IMR-90 (cell line): ENCODE data around the gene SLC10A3. TPM values are rescaled to one million over a fixed set of nuclear protein-coding genes. Genes with fewer than 3 reads are reported as not detected.

ENCODE experiments used
- ATAC-seq: fragments of 200-7000 bp; cut with Tn5 transposase; 2 replicates; pipeline ENCODE4 v1.9.1; 2020; ENCODE audit warnings: low read depth, mild to moderate bottlenecking, moderate library complexity
- BruUV-seq: library from RNA; stranded (reverse); fragments of 400-500 nt; replicated peaks from 2 replicates; lab custom pipeline; 2021; lab: Mats Ljungman, UMichigan
- CTCF ChIA-PET: fragments of 300-600 bp; formaldehyde crosslinking; extraction: SDS; loops from one replicate; lab custom pipeline; 2021; ENCODE audit warnings: antibody characterized with exemption; lab: Yijun Ruan, JAX
- POLR2A ChIA-PET: fragments of 300-600 bp; sonication (Branson Sonifier 250); formaldehyde crosslinking; loops from one replicate; lab custom pipeline; 2022; ENCODE audit warnings: antibody characterized with exemption; ENCODE audit not compliant: unreplicated experiment; lab: Charles Lee
- DNase-seq: peaks from one replicate; pipeline ENCODE4 v3.0.0; 2013
- H2AFZ ChIP-seq: replicated peaks from 2 replicates; pipeline ENCODE3; 2013; ENCODE audit warnings: low read length, mild to moderate bottlenecking; ENCODE audit not compliant: poor library complexity
- H2AK5ac ChIP-seq: 2 replicates; pipeline ENCODE4 v1.6.1; 2013; ENCODE audit warnings: low read depth, low read length, inconsistent platforms
- H2AK9ac ChIP-seq: replicated peaks from 2 replicates; pipeline ENCODE3; 2013; ENCODE audit warnings: mild to moderate bottlenecking, low read depth, low read length, moderate library complexity; ENCODE audit not compliant: poor library complexity
- H2BK120ac ChIP-seq: 2 replicates; pipeline ENCODE4 v1.6.1; 2013; ENCODE audit warnings: low read depth, low read length, inconsistent platforms
- H2BK15ac ChIP-seq: 3 replicates; pipeline ENCODE4 v1.6.1; 2013; ENCODE audit warnings: low read depth, low read length, inconsistent platforms
- H2BK20ac ChIP-seq: 2 replicates; pipeline ENCODE4 v1.6.1; 2013; ENCODE audit warnings: low read depth, mild to moderate bottlenecking, inconsistent platforms, low read length, moderate library complexity
- H2BK5ac ChIP-seq: 2 replicates; pipeline ENCODE4 v1.6.1; 2013; ENCODE audit warnings: mild to moderate bottlenecking, low read depth, low read length, inconsistent platforms; ENCODE audit not compliant: poor library complexity, severe bottlenecking
- H3K14ac ChIP-seq: replicated peaks from 2 replicates; pipeline ENCODE4 v1.6.1; 2013; ENCODE audit warnings: low read depth, low read length, inconsistent platforms
- H3K18ac ChIP-seq: 2 replicates; pipeline ENCODE4 v1.6.1; 2013; ENCODE audit warnings: low read depth, low read length, control low read depth
- H3K23ac ChIP-seq: 2 replicates; pipeline ENCODE4 v1.6.1; 2013; ENCODE audit warnings: low read depth, low read length, inconsistent platforms
- H3K27ac ChIP-seq: 2 replicates; pipeline ENCODE4 v1.5.1; 2013; ENCODE audit warnings: mild to moderate bottlenecking, control low read depth, low read length; ENCODE audit not compliant: insufficient read depth
- H3K27me3 ChIP-seq: 2 replicates; pipeline ENCODE4 v1.6.1; 2013; ENCODE audit warnings: low read length; ENCODE audit not compliant: control insufficient read depth, insufficient read depth
- H3K36me3 ChIP-seq: 2 replicates; pipeline ENCODE4 v1.6.1; 2013; ENCODE audit warnings: low read length, mixed read lengths; ENCODE audit not compliant: control insufficient read depth, insufficient read depth
- H3K4ac ChIP-seq: 2 replicates; pipeline ENCODE4 v1.6.1; 2013; ENCODE audit warnings: low read depth, low read length, inconsistent platforms
- H3K4me1 ChIP-seq: 2 replicates; pipeline ENCODE4 v1.6.1; 2013; ENCODE audit warnings: low read length, mixed read lengths; ENCODE audit not compliant: control insufficient read depth, insufficient read depth
- H3K4me2 ChIP-seq: 2 replicates; pipeline ENCODE4 v1.6.1; 2013; ENCODE audit warnings: low read depth, mild to moderate bottlenecking, control low read depth, low read length, moderate library complexity
- H3K4me3 ChIP-seq: 2 replicates; pipeline ENCODE4 v1.5.1; 2013; ENCODE audit warnings: low read depth, mild to moderate bottlenecking, control low read depth, low read length, moderate library complexity; ENCODE audit not compliant: insufficient read depth
- H3K56ac ChIP-seq: 2 replicates; pipeline ENCODE4 v1.6.1; 2013; ENCODE audit warnings: low read length, inconsistent platforms; ENCODE audit not compliant: insufficient read depth; ENCODE audit errors: extremely low read depth
- H3K79me1 ChIP-seq, 2 experiments: 2 replicates each; pipeline ENCODE4 v1.6.1; 2013; ENCODE audit warnings: low read length in 2 of 2, inconsistent platforms in 1 of 2, low read depth in 1 of 2
- H3K9ac ChIP-seq: 2 replicates; pipeline ENCODE4 v1.6.1; 2013; ENCODE audit warnings: low read depth, low read length, control low read depth
- H3K9me1 ChIP-seq: 2 replicates; pipeline ENCODE4 v1.6.1; 2013; ENCODE audit warnings: low read length, inconsistent platforms; ENCODE audit not compliant: insufficient read depth
- H3K9me3 ChIP-seq: 2 replicates; pipeline ENCODE4 v1.6.1; 2013; ENCODE audit warnings: low read length; ENCODE audit not compliant: control insufficient read depth, insufficient read depth
- H4K20me1 ChIP-seq: 2 replicates; pipeline ENCODE4 v1.6.1; 2013; ENCODE audit warnings: low read length, inconsistent platforms; ENCODE audit not compliant: insufficient read depth
- H4K5ac ChIP-seq: 2 replicates; pipeline ENCODE4 v1.6.1; 2013; ENCODE audit warnings: mild to moderate bottlenecking, low read depth, low read length, control low read depth
- H4K8ac ChIP-seq, 2 experiments: 2 replicates each; pipeline ENCODE4 v1.6.1; 2013; ENCODE audit warnings: low read depth in 2 of 2, low read length in 2 of 2, control low read depth in 1 of 2, inconsistent platforms in 1 of 2
- H4K91ac ChIP-seq: 2 replicates; pipeline ENCODE4 v1.6.1; 2013; ENCODE audit warnings: low read depth, low read length, inconsistent platforms; ENCODE audit not compliant: insufficient read depth
- BHLHE40 ChIP-seq: fragments of 150-350 bp; IDR thresholded peaks from 2 replicates; pipeline ENCODE4 v1.6.1; 2016; ENCODE audit warnings: mild to moderate bottlenecking, low read depth, low read length
- CEBPB ChIP-seq: IDR thresholded peaks from 2 replicates; pipeline ENCODE4 v1.6.1; 2012; ENCODE audit warnings: low read depth, low read length, improper control_type of control experiment
- CHD1 ChIP-seq: IDR thresholded peaks from 2 replicates; pipeline ENCODE4 v1.6.1; 2012; ENCODE audit warnings: low read depth, low read length, improper control_type of control experiment
- ELK1 ChIP-seq: fragments of 150-350 bp; IDR thresholded peaks from 2 replicates; pipeline ENCODE4 v1.6.1; 2016; ENCODE audit warnings: low read depth, mild to moderate bottlenecking, low read length, moderate library complexity, borderline replicate concordance
- FOS ChIP-seq: fragments of 150-350 bp; IDR thresholded peaks from 2 replicates; pipeline ENCODE4 v1.6.1; 2016; ENCODE audit warnings: low read depth, low read length
- MAFK ChIP-seq: IDR thresholded peaks from 2 replicates; pipeline ENCODE4 v1.6.1; 2012; ENCODE audit warnings: low read depth, low read length, improper control_type of control experiment
- MAZ ChIP-seq: IDR thresholded peaks from 2 replicates; pipeline ENCODE4 v1.6.1; 2012; ENCODE audit warnings: low read depth, mild to moderate bottlenecking, low read length, improper control_type of control experiment, moderate library complexity, borderline replicate concordance
- MXI1 ChIP-seq: IDR thresholded peaks from 2 replicates; pipeline ENCODE4 v1.6.1; 2012; ENCODE audit warnings: low read depth, mild to moderate bottlenecking, low read length, moderate library complexity, borderline replicate concordance
- NFE2L2 ChIP-seq: fragments of 150-350 bp; IDR thresholded peaks from 2 replicates; pipeline ENCODE4 v1.6.1; 2016; ENCODE audit warnings: low read depth, mild to moderate bottlenecking, low read length
- POLR2A ChIP-seq: IDR thresholded peaks from 2 replicates; pipeline ENCODE4 v1.6.1; 2012; ENCODE audit warnings: mild to moderate bottlenecking, low read depth, low read length
- RAD21 ChIP-seq: IDR thresholded peaks from 2 replicates; pipeline ENCODE4 v1.6.1; 2012; ENCODE audit warnings: low read length, improper control_type of control experiment
- RCOR1 ChIP-seq: IDR thresholded peaks from 2 replicates; pipeline ENCODE4 v1.6.1; 2012; ENCODE audit warnings: mild to moderate bottlenecking, low read length, improper control_type of control experiment; ENCODE audit not compliant: insufficient replicate concordance
- RFX5 ChIP-seq: IDR thresholded peaks from 2 replicates; pipeline ENCODE4 v1.8.0; 2012; ENCODE audit warnings: low read depth, mild to moderate bottlenecking, low read length, moderate library complexity
- SMC3 ChIP-seq: fragments of 150-350 bp; IDR thresholded peaks from 2 replicates; pipeline ENCODE4 v1.6.1; 2016; ENCODE audit warnings: low read depth, mild to moderate bottlenecking, antibody characterized with exemption, low read length, moderate library complexity
- USF2 ChIP-seq: fragments of 150-350 bp; IDR thresholded peaks from 2 replicates; pipeline ENCODE4 v1.6.1; 2017; ENCODE audit warnings: mild to moderate bottlenecking, antibody characterized with exemption, low read length, low read depth
- WGBS, 2 experiments: methylation state at CpG; one replicate each; pipeline versions ENCODE4 v1.1.5 to v1.1.7; 2013; ENCODE audit warnings: missing lambda C conversion rate in 2 of 2; ENCODE audit not compliant: insufficient read length in 1 of 2; ENCODE audit errors: extremely low coverage in 2 of 2; 5-methylcytosine and 5-hydroxymethylcytosine counted together
- dilution Hi-C: fragments of 300-500 bp; cut with HindIII; formaldehyde crosslinking; loops from one replicate; pipeline ENCODE4 v1.14.3; 2018; ENCODE audit warnings: low sequenced_read_pairs; ENCODE audit not compliant: unreplicated experiment
- in situ Hi-C: fragments of 300-500 bp; cut with MboI; formaldehyde crosslinking; loops from 3 replicates; pipeline ENCODE4 v1.14.3; 2019; ENCODE audit warnings: low sequenced_read_pairs, inconsistent platforms, mixed read lengths
- intact Hi-C: fragments of 100-400 bp; cut with micrococcal nuclease; formaldehyde crosslinking; loops from 2 replicates; pipeline ENCODE4 v1.10.0; 2022
- polyA plus RNA-seq, 3 experiments: library from polyadenylated mRNA; depleted of rRNA; stranded (reverse); fragments of >200 nt; gene quantifications; 2 replicates each; pipeline ENCODE4 v1.2.3, GENCODE V29; 2012; ENCODE audit warnings: low replicate concordance in 1 of 3
- total RNA-seq: library from RNA; depleted of rRNA; stranded (reverse); fragments of >200 nt; gene quantifications from 2 replicates; pipeline ENCODE4 v1.2.3, GENCODE V29; 2012

Gene SLC10A3
- total and polyA plus RNA-seq, 2 of the 4 experiments (the other 2 are of a cell fraction): 15.2 to 24.6 TPM

GRCh38 chrX:154444755-154445246, 45.6 kb downstream of the SLC10A3 start:
- no TSS peak for BruUV-seq
- CTCF ChIA-PET: no interaction called here
- no peaks in the 10 kb centered on the region; the same call in 1 of the 2 replicates for H3K9me3 ChIP-seq
- POLR2A ChIA-PET: no interaction called here
- peak overlapping the region; percentile 80 for H3K4ac ChIP-seq
- H3K9me1 ChIP-seq: no peaks in the 10 kb centered on the region
- in situ Hi-C loops: no loop called here
- peak overlapping the region; percentile 95 for H3K4me2 ChIP-seq
- peak overlapping the region; percentile 68 for H4K5ac ChIP-seq
- no peak overlapping the region; the same call in 1 of the 2 replicates for H3K18ac ChIP-seq
- H2BK15ac ChIP-seq: no peak overlapping the region
- H3K27ac ChIP-seq: peak overlapping the region; percentile 90
- peak overlapping the region; percentile 73 for H2AK5ac ChIP-seq
- intact Hi-C loops: loop anchor here (1.0 kb wide), 1 partner anchor 36 kb away; the partner anchor contains the start of gene DNASE1L1
- no peaks in the 10 kb centered on the region for H3K27me3 ChIP-seq
- H3K79me1 ChIP-seq: peaks cover 0 to 27% of the 10 kb centered on the region in 2 experiments; a peak in 2 of 4 replicates
- H4K91ac ChIP-seq: peak overlapping the region; percentile 51; the same call in 1 of the 2 replicates
- H3K36me3 ChIP-seq: peaks cover 54% of the 10 kb centered on the region
- no peak overlapping the region for H3K56ac ChIP-seq
- dilution Hi-C loops: no loop called here
- 0 out of 2 replicates have a peak overlapping the region, but pooled peaks have one; percentile 82 for H3K23ac ChIP-seq
- no peaks in the 10 kb centered on the region; the same call in none of the 2 replicates for H4K20me1 ChIP-seq
- H2BK20ac ChIP-seq: no peak overlapping the region
- ATAC-seq (peak; percentile 19; the same call in 1 of the 2 replicates), DNase-seq (no peak)
- no peak overlapping the region for H2BK120ac ChIP-seq
- H3K4me3 ChIP-seq: peak overlapping the region; percentile 94
- H3K9ac ChIP-seq: peak overlapping the region; percentile 91
- no CpG with 5 or more reads among the region's 13 CpGs for WGBS, 2 experiments
- H2AK9ac ChIP-seq: peak overlapping the region; percentile 95
- H2AFZ ChIP-seq: peak overlapping the region; percentile 91
- peaks cover 8% of the 10 kb centered on the region; the same call in 1 of the 2 replicates for H3K4me1 ChIP-seq
- 0 out of 4 replicates have a peak overlapping the region, but pooled peaks of 1 of the 2 experiments have one; percentile 40 for H4K8ac ChIP-seq
- peak overlapping the region; percentile 79; the same call in 1 of the 2 replicates for H3K14ac ChIP-seq
- H2BK5ac ChIP-seq: peak overlapping the region; percentile 63
- no peak for TF ChIP-seq BHLHE40
- TF ChIP-seq USF2: no peak
- no peak for TF ChIP-seq MAZ
- no peak for TF ChIP-seq MAFK
- no peak for TF ChIP-seq RFX5
- no peak for TF ChIP-seq CEBPB
- no peak for TF ChIP-seq MXI1
- TF ChIP-seq FOS: no peak
- no peak for TF ChIP-seq RCOR1
- no peak for TF ChIP-seq CHD1
- no peak for TF ChIP-seq NFE2L2
- TF ChIP-seq ELK1: no peak
- TF ChIP-seq RAD21: no peak
- TF ChIP-seq POLR2A: no peak
- no peak for TF ChIP-seq SMC3
